ENCODE results near the gene THAP3.
"Not testable (repeated sequence)": the region's sequence is repeated elsewhere in the genome, so short reads cannot be mapped to it uniquely, and the experiment has no call there.

THAP3 gene

DNA sequence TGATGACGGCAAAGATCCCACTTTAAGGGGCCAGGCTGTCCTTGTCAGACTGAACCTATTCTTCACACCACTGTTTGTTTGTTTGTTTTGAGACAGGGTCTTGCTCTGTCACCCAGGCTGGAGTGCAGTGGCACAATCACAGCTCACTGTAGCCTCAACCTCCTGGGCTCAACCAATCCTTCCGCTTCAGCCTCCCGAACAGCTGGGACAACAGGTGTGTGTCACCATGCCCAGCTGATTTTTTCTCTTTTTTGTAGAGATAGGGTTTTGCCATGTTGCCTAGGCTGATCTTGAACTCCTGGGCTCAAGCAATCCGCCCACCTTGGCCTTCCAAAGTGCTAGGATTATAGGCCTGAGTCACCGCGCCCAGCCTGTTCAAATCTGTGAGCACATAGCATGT, 12.1 kb downstream of the THAP3 start:
- not testable (repeated sequence) for H3K4me3 ChIP-seq (ENCODE audit: low read length); H3K56ac ChIP-seq (ENCODE audit: low read length); H2BK5ac ChIP-seq (ENCODE audit: low read length); H2BK120ac ChIP-seq (ENCODE audit: low read depth, low read length); H3K4ac ChIP-seq (ENCODE audit: low read depth, low read length); H3K18ac ChIP-seq (ENCODE audit: low read length); H3K27me3 ChIP-seq (ENCODE audit: insufficient read depth, low read length, poor library complexity); H3K27ac ChIP-seq (ENCODE audit: low read depth, low read length); H3K4me1 ChIP-seq (ENCODE audit: control insufficient read depth, low read depth, low read length); H3K4me2 ChIP-seq (ENCODE audit: low read length); H2AK5ac ChIP-seq (ENCODE audit: low read length); H3K23ac ChIP-seq (ENCODE audit: low read length); H3K9ac ChIP-seq (ENCODE audit: low read length); H4K5ac ChIP-seq (ENCODE audit: low read length); H4K8ac ChIP-seq (ENCODE audit: low read depth, low read length); H2BK15ac ChIP-seq (replicated peaks; ENCODE audit: low read depth); H3K79me1 ChIP-seq (ENCODE audit: low read length); DNase-seq; H3K79me2 ChIP-seq (ENCODE audit: control insufficient read depth, insufficient read depth, low read length)
- peaks cover 16% of the 10 kb centered on the region for H3K36me3 ChIP-seq (ENCODE audit: control insufficient read depth, insufficient read depth, low read length)
- no CpG with 5 or more reads among the region's 6 CpGs for WGBS (ENCODE audit: extremely low coverage, insufficient coverage, low lambda C conversion rate)

DNA sequence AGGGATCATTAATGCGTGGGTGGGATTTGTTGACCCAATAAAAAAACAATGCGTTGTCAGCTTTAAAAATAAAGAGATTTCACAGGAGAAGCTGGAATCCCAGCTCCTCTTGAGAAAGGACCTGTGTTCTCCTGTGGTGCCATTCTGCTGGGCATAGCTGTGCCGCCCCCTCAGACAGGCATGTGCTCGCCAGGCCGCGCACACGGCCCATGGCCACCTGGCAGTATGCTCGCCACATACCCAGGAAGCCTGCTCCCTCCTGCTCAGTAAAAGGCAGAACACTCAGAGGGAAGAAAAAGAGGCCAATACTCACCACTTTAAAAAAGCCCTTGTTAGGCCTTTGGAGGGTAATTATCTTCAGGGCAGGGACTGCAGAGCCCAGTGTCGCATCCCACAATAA, 13.1 kb downstream of the THAP3 start:
- H2AK5ac ChIP-seq (ENCODE audit: low read length), result no peak overlapping the region
- no peak overlapping the region for H4K8ac ChIP-seq (ENCODE audit: low read depth, low read length)
- H3K4me2 ChIP-seq (ENCODE audit: low read length), result no peak overlapping the region
- H3K27ac ChIP-seq (ENCODE audit: low read depth, low read length), result no peak overlapping the region
- no peak overlapping the region for H3K4me3 ChIP-seq (ENCODE audit: low read length)
- H3K9ac ChIP-seq (ENCODE audit: low read length), result no peak overlapping the region
- peaks cover 16% of the 10 kb centered on the region for H3K36me3 ChIP-seq (ENCODE audit: control insufficient read depth, insufficient read depth, low read length)
- no peak overlapping the region for H3K23ac ChIP-seq (ENCODE audit: low read length)
- H3K4ac ChIP-seq (ENCODE audit: low read depth, low read length), result no peak overlapping the region
- WGBS (ENCODE audit: extremely low coverage, insufficient coverage, low lambda C conversion rate), result no CpG with 5 or more reads among the region's 9 CpGs
- no peak overlapping the region for H3K56ac ChIP-seq (ENCODE audit: low read length)
- no peaks in the 10 kb centered on the region for H3K79me1 ChIP-seq (ENCODE audit: low read length)
- H3K27me3 ChIP-seq (ENCODE audit: insufficient read depth, low read length, poor library complexity), result no peaks in the 10 kb centered on the region
- H3K79me2 ChIP-seq (ENCODE audit: control insufficient read depth, insufficient read depth, low read length), result no peaks in the 10 kb centered on the region
- H2BK120ac ChIP-seq (ENCODE audit: low read depth, low read length), result no peak overlapping the region
- DNase-seq, result no peak
- no peaks in the 10 kb centered on the region for H3K4me1 ChIP-seq (ENCODE audit: control insufficient read depth, low read depth, low read length)
- no peak overlapping the region for H3K18ac ChIP-seq (ENCODE audit: low read length)
- no peak overlapping the region for H4K5ac ChIP-seq (ENCODE audit: low read length)
- H2BK15ac ChIP-seq (replicated peaks; ENCODE audit: low read depth), result no peak overlapping the region
- no peak overlapping the region for H2BK5ac ChIP-seq (ENCODE audit: low read length)

GRCh38 chr1:6638226-6638625, 13.6 kb downstream of the THAP3 start:
- no peak overlapping the region for H4K8ac ChIP-seq (ENCODE audit: low read depth, low read length)
- no CpG with 5 or more reads among the region's 18 CpGs for WGBS (ENCODE audit: extremely low coverage, insufficient coverage, low lambda C conversion rate)
- no peak for DNase-seq
- no peak overlapping the region for H3K4me2 ChIP-seq (ENCODE audit: low read length)
- H3K36me3 ChIP-seq (ENCODE audit: control insufficient read depth, insufficient read depth, low read length), result peaks cover 16% of the 10 kb centered on the region
- H2BK15ac ChIP-seq (replicated peaks; ENCODE audit: low read depth), result no peak overlapping the region
- no peaks in the 10 kb centered on the region for H3K79me1 ChIP-seq (ENCODE audit: low read length)
- H4K5ac ChIP-seq (ENCODE audit: low read length), result no peak overlapping the region
- H3K9ac ChIP-seq (ENCODE audit: low read length), result no peak overlapping the region
- H2BK5ac ChIP-seq (ENCODE audit: low read length), result no peak overlapping the region
- no peak overlapping the region for H3K4ac ChIP-seq (ENCODE audit: low read depth, low read length)
- no peak overlapping the region for H2AK5ac ChIP-seq (ENCODE audit: low read length)
- H3K23ac ChIP-seq (ENCODE audit: low read length), result no peak overlapping the region
- no peak overlapping the region for H3K56ac ChIP-seq (ENCODE audit: low read length)
- H3K27ac ChIP-seq (ENCODE audit: low read depth, low read length), result no peak overlapping the region
- H3K18ac ChIP-seq (ENCODE audit: low read length), result no peak overlapping the region
- no peaks in the 10 kb centered on the region for H3K79me2 ChIP-seq (ENCODE audit: control insufficient read depth, insufficient read depth, low read length)
- H3K4me3 ChIP-seq (ENCODE audit: low read length), result no peak overlapping the region
- H3K4me1 ChIP-seq (ENCODE audit: control insufficient read depth, low read depth, low read length), result no peaks in the 10 kb centered on the region
- no peaks in the 10 kb centered on the region for H3K27me3 ChIP-seq (ENCODE audit: insufficient read depth, low read length, poor library complexity)
- no peak overlapping the region for H2BK120ac ChIP-seq (ENCODE audit: low read depth, low read length)

GRCh38 chr1:6640867-6641266, 16.2 kb downstream of the THAP3 start:
- H3K79me2 ChIP-seq (ENCODE audit: control insufficient read depth, insufficient read depth, low read length); H3K27ac ChIP-seq (ENCODE audit: low read depth, low read length); H3K23ac ChIP-seq (ENCODE audit: low read length); DNase-seq; H3K4me3 ChIP-seq (ENCODE audit: low read length); H3K56ac ChIP-seq (ENCODE audit: low read length); H3K79me1 ChIP-seq (ENCODE audit: low read length); H3K18ac ChIP-seq (ENCODE audit: low read length); H3K9ac ChIP-seq (ENCODE audit: low read length); H2BK120ac ChIP-seq (ENCODE audit: low read depth, low read length); H2AK5ac ChIP-seq (ENCODE audit: low read length); H3K4me1 ChIP-seq (ENCODE audit: control insufficient read depth, low read depth, low read length); H4K5ac ChIP-seq (ENCODE audit: low read length); H2BK15ac ChIP-seq (replicated peaks; ENCODE audit: low read depth); H3K27me3 ChIP-seq (ENCODE audit: insufficient read depth, low read length, poor library complexity); H4K8ac ChIP-seq (ENCODE audit: low read depth, low read length); H3K4me2 ChIP-seq (ENCODE audit: low read length); H2BK5ac ChIP-seq (ENCODE audit: low read length); H3K4ac ChIP-seq (ENCODE audit: low read depth, low read length): not testable (repeated sequence)
- no CpG with 5 or more reads among the region's 3 CpGs for WGBS (ENCODE audit: extremely low coverage, insufficient coverage, low lambda C conversion rate)
- peaks cover 24% of the 10 kb centered on the region for H3K36me3 ChIP-seq (ENCODE audit: control insufficient read depth, insufficient read depth, low read length)

- Histone ChIP-seq H4K8ac (ENCODE audit: low read depth, low read length) (no peak overlapping the region), H3K79me1 (ENCODE audit: low read length) (no peaks in the 10 kb centered on the region), H3K4me2 (ENCODE audit: low read length) (no peak overlapping the region), H3K56ac (ENCODE audit: low read length) (no peak overlapping the region), H3K4me1 (ENCODE audit: control insufficient read depth, low read depth, low read length) (no peaks in the 10 kb centered on the region), H3K4ac (ENCODE audit: low read depth, low read length) (no peak overlapping the region), H3K9ac (ENCODE audit: low read length) (no peak overlapping the region), H3K36me3 (ENCODE audit: control insufficient read depth, insufficient read depth, low read length) (peaks cover 10% of the 10 kb centered on the region), H3K27ac (ENCODE audit: low read depth, low read length) (no peak overlapping the region), H3K79me2 (ENCODE audit: control insufficient read depth, insufficient read depth, low read length) (no peaks in the 10 kb centered on the region), H2BK5ac (ENCODE audit: low read length) (no peak overlapping the region), H3K18ac (ENCODE audit: low read length) (no peak overlapping the region), H2BK120ac (ENCODE audit: low read depth, low read length) (no peak overlapping the region), H4K5ac (ENCODE audit: low read length) (no peak overlapping the region), H3K4me3 (ENCODE audit: low read length) (no peak overlapping the region), H2AK5ac (ENCODE audit: low read length) (no peak overlapping the region), H3K27me3 (ENCODE audit: insufficient read depth, low read length, poor library complexity) (no peaks in the 10 kb centered on the region), H2BK15ac (replicated peaks; ENCODE audit: low read depth) (no peak overlapping the region), H3K23ac (ENCODE audit: low read length) (no peak overlapping the region)
- DNase-seq, result no peak
- no CpG with 5 or more reads among the region's 7 CpGs for WGBS (ENCODE audit: extremely low coverage, insufficient coverage, low lambda C conversion rate)
Measured at GRCh38 chr1:6645018-6645417, 20.4 kb downstream of the THAP3 start.

DNA sequence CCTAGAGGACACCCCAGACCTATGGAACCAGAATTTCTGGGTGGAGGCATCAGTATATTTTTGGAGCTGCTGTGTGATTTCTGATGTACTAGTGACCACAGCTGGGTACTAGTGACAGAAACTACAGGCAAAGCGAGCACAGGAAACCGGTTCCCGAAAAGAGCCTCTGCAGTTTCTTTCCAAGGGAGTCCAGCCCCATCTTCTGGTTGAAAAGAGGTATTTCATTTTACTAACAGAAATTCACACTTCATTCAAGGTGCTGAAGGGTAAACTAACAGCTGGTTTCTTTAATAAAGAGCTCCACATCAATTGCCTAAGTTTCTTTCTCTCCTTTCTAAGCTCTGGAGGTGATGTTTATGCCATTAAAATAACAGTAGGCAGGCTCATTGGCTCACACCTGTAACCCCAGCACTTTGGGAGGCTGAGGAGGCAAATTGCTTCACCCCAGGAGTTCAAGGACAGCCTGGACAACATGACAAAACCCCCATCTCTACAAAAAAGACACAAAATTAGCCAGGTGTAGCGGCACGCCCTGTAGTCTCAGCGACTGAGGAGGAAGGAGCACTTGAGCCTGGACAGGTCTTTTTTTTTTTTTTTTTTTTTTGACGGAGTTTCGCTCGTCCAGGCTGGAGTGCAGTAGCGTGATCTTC, 22.0 kb downstream of the THAP3 start:
- no peaks in the 10 kb centered on the region for H3K79me1 ChIP-seq (ENCODE audit: low read length)
- peaks cover 12% of the 10 kb centered on the region for H3K36me3 ChIP-seq (ENCODE audit: control insufficient read depth, insufficient read depth, low read length)
- no peaks in the 10 kb centered on the region for H3K27me3 ChIP-seq (ENCODE audit: insufficient read depth, low read length, poor library complexity)
- no peak overlapping the region for H4K5ac ChIP-seq (ENCODE audit: low read length)
- H3K79me2 ChIP-seq (ENCODE audit: control insufficient read depth, insufficient read depth, low read length), result no peaks in the 10 kb centered on the region
- H3K56ac ChIP-seq (ENCODE audit: low read length), result no peak overlapping the region
- no peak overlapping the region for H3K27ac ChIP-seq (ENCODE audit: low read depth, low read length)
- H3K9ac ChIP-seq (ENCODE audit: low read length), result no peak overlapping the region
- no peak overlapping the region for H3K23ac ChIP-seq (ENCODE audit: low read length)
- H3K4ac ChIP-seq (ENCODE audit: low read depth, low read length), result no peak overlapping the region
- no peak overlapping the region for H3K4me3 ChIP-seq (ENCODE audit: low read length)
- H4K8ac ChIP-seq (ENCODE audit: low read depth, low read length), result no peak overlapping the region
- no peak overlapping the region for H2BK15ac ChIP-seq (replicated peaks; ENCODE audit: low read depth)
- no peak overlapping the region for H2AK5ac ChIP-seq (ENCODE audit: low read length)
- H3K18ac ChIP-seq (ENCODE audit: low read length), result no peak overlapping the region
- no peak overlapping the region for H2BK120ac ChIP-seq (ENCODE audit: low read depth, low read length)
- H3K4me2 ChIP-seq (ENCODE audit: low read length), result no peak overlapping the region
- H3K4me1 ChIP-seq (ENCODE audit: control insufficient read depth, low read depth, low read length), result no peaks in the 10 kb centered on the region
- no CpG with 5 or more reads among the region's 10 CpGs for WGBS (ENCODE audit: extremely low coverage, insufficient coverage, low lambda C conversion rate)
- peak; percentile 70 for DNase-seq
- no peak overlapping the region for H2BK5ac ChIP-seq (ENCODE audit: low read length)
